MCF 10A (cell line): Measurements from ENCODE around the gene DYRK4. TPM values are rescaled to one million over a fixed set of nuclear protein-coding genes. Genes with fewer than 3 reads are reported as not detected.
"Not testable (repeated sequence)": the region's sequence is repeated elsewhere in the genome, so short reads cannot be mapped to it uniquely, and the experiment has no call there.

ENCODE experiments used
- Bru-seq: library from RNA; stranded (reverse); fragments of 400-500 nt; gene quantifications from one replicate; lab custom pipeline; 2021; lab: Mats Ljungman, UMichigan
- BruChase-seq, 2 experiments: library from RNA; stranded (reverse); fragments of 400-500 nt; gene quantifications; one replicate each; lab custom pipeline; 2021; lab: Mats Ljungman, UMichigan
- BruUV-seq: library from RNA; stranded (reverse); fragments of 400-500 nt; replicated peaks from 2 replicates; lab custom pipeline; 2021; lab: Mats Ljungman, UMichigan
- CTCF ChIA-PET: fragments of 300-600 bp; sonication (Branson Sonifier 250); formaldehyde crosslinking; extraction: SDS; loops from one replicate; lab custom pipeline; 2021; ENCODE audit warnings: antibody characterized with exemption, inconsistent platforms; lab: Yijun Ruan, JAX
- POLR2A ChIA-PET: fragments of 300-600, 350-650 bp; sonication (Branson Sonifier 250); formaldehyde crosslinking; extraction: SDS; loops from one replicate; lab custom pipeline; 2020; ENCODE audit warnings: antibody characterized with exemption, inconsistent platforms; lab: Yijun Ruan, JAX
- DNase-seq: peaks from one replicate; pipeline ENCODE4 v3.0.0-alpha.2; 2018; ENCODE audit not compliant: unreplicated experiment
- H3K27ac Mint-ChIP-seq: one replicate; pipeline ENCODE4 v1.8.0; 2022; ENCODE audit warnings: mild to moderate bottlenecking, low read depth, mixed read lengths; ENCODE audit not compliant: unreplicated experiment
- H3K27me3 Mint-ChIP-seq: one replicate; pipeline ENCODE4 v1.8.0; 2022; ENCODE audit warnings: mixed read lengths; ENCODE audit not compliant: insufficient read depth, unreplicated experiment
- H3K36me3 Mint-ChIP-seq: one replicate; pipeline ENCODE4 v1.8.0; 2022; ENCODE audit warnings: mild to moderate bottlenecking, moderate library complexity, mixed read lengths; ENCODE audit not compliant: insufficient read depth, unreplicated experiment
- H3K4me1 Mint-ChIP-seq: one replicate; pipeline ENCODE4 v1.8.0; 2022; ENCODE audit warnings: mixed read lengths; ENCODE audit not compliant: insufficient read depth, unreplicated experiment
- H3K4me3 Mint-ChIP-seq: one replicate; pipeline ENCODE4 v1.8.0; 2022; ENCODE audit warnings: mild to moderate bottlenecking, moderate library complexity, mixed read lengths; ENCODE audit not compliant: unreplicated experiment
- H3K9me3 Mint-ChIP-seq: one replicate; pipeline ENCODE4 v1.8.0; 2022; ENCODE audit warnings: mixed read lengths; ENCODE audit not compliant: unreplicated experiment
- CTCF ChIP-seq: fragments of 200-600 bp; IDR thresholded peaks from one replicate; pipeline ENCODE4 v1.8.0; 2022; ENCODE audit warnings: antibody characterized with exemption, mild to moderate bottlenecking; ENCODE audit not compliant: unreplicated experiment
- intact Hi-C: fragments of 100-400 bp; cut with micrococcal nuclease; formaldehyde crosslinking; loops from 2 replicates; pipeline ENCODE4 v1.14.1; 2022
- long read RNA-seq: library from polyadenylated mRNA; stranded (forward); transcript quantifications from one replicate; pipeline ENCODE4 v2.0.0, GENCODE V29; 2022
- total RNA-seq: library from RNA; stranded (reverse); gene quantifications from 2 replicates; pipeline ENCODE4 v1.2.3, GENCODE V29; 2022

The DYRK4 gene
- total RNA-seq (77.9 and 87.1 TPM in 2 replicates), Bru-seq, nascent RNA (percentile 41 among the genes with signal in this experiment), BruChase-seq, experiment 1, labeled RNA remaining after a 6-hour chase (percentile 50 among the genes with signal in this experiment), BruChase-seq, experiment 2, labeled RNA remaining after a 2-hour chase (percentile 50 among the genes with signal in this experiment)
- long read RNA-seq, partial matches to known transcripts = 30 of 56 reads
- long read RNA-seq, other reads (novel, unspliced or antisense) = 19 of 56 reads

- intact Hi-C loops = no loop called here
- BruUV-seq = no TSS peak
- H3K4me1 Mint-ChIP-seq = no peaks in the 10 kb centered on the region
- CTCF ChIA-PET = interaction anchor here (0.9 kb wide), 1 partner anchor 140 kb away, joined by 3 read pairs; no protein-coding TSS in a partner anchor
- H3K36me3 Mint-ChIP-seq = no peaks in the 10 kb centered on the region
- POLR2A ChIA-PET = no interaction called here
- DNase-seq = no peak
- H3K27ac Mint-ChIP-seq = no peak within 1 kb of the TSS
- H3K9me3 Mint-ChIP-seq = no peaks in the 10 kb centered on the region
- no peak for TF ChIP-seq CTCF
- no peaks in the 10 kb centered on the region for H3K27me3 Mint-ChIP-seq
- no peak within 1 kb of the TSS for H3K4me3 Mint-ChIP-seq
These were observed at the start of gene DYRK4 for GRCh38 chr12:4562034-4562657. Gene DYRK4, plus strand, starts transcription at chr12:4562208. Its CDS starts 38 bp downstream, at chr12:4562246.

- no peak for TF ChIP-seq CTCF
- Mint-ChIP-seq H3K4me3 (no peak overlapping the region), H3K27me3 (no peaks in the 10 kb centered on the region), H3K4me1 (peaks cover 5% of the 10 kb centered on the region), H3K9me3 (no peaks in the 10 kb centered on the region), H3K27ac (no peak overlapping the region), H3K36me3 (peaks cover 13% of the 10 kb centered on the region)
- intact Hi-C loops = no loop called here
- ChIA-PET POLR2A (interaction anchor here (1.0 to 1.1 kb wide), 2 partner anchors 10 to 13 kb away, joined by 3 to 4 read pairs; no protein-coding TSS in a partner anchor), CTCF (interaction anchor here (0.7 kb wide), 1 partner anchor 12 kb away, joined by 3 read pairs; no protein-coding TSS in a partner anchor)
- no TSS peak for BruUV-seq
- peak; percentile 39 for DNase-seq
These were observed 43.8 kb upstream of the DYRK4 start for GRCh38 chr12:4518106-4518728.

GRCh38 chr12:4523443-4523842 lies 38.6 kb upstream of the DYRK4 start:
- H3K36me3 Mint-ChIP-seq = peaks cover 36% of the 10 kb centered on the region
- H3K4me1 Mint-ChIP-seq, H3K27me3 Mint-ChIP-seq, H3K4me3 Mint-ChIP-seq, H3K9me3 Mint-ChIP-seq, intact Hi-C loops, DNase-seq, H3K27ac Mint-ChIP-seq, BruUV-seq: not testable (repeated sequence)
- ChIA-PET POLR2A (interaction anchor here (0.7 kb wide), 1 partner anchor 8 kb away, joined by 4 read pairs; no protein-coding TSS in a partner anchor), CTCF (interaction anchor here (0.6 to 7.1 kb wide), 4 partner anchors 78 to 215 kb away, joined by 3 to 73 read pairs (median 3); partner anchors contain the start of gene FGF6)

- H3K9me3 Mint-ChIP-seq = no peaks in the 10 kb centered on the region
- ChIA-PET CTCF (interaction anchor here (0.6 to 7.1 kb wide), 13 partner anchors 11 to 219 kb away, joined by 3 to 73 read pairs (median 4); partner anchors contain the start of gene RAD51AP1), POLR2A (no interaction called here)
- no TSS peak for BruUV-seq
- no peaks in the 10 kb centered on the region for H3K27me3 Mint-ChIP-seq
- H3K4me3 Mint-ChIP-seq = no peak overlapping the region
- H3K36me3 Mint-ChIP-seq = peaks cover 32% of the 10 kb centered on the region
- TF ChIP-seq CTCF = peak; percentile 31
- no peak overlapping the region for H3K27ac Mint-ChIP-seq
- intact Hi-C loops = loop anchor here (1.0 to 5.0 kb wide), 5 partner anchors 106 to 640 kb away; no protein-coding TSS in a partner anchor
- peak; percentile 16 for DNase-seq
- no peaks in the 10 kb centered on the region for H3K4me1 Mint-ChIP-seq
These were observed 35.0 kb upstream of the DYRK4 start for GRCh38 chr12:4526923-4527546.
